Measurements from ENCODE around the gene ZNF415.
A peak's percentile ranks its signal among the peaks of the same experiment; 100 is the strongest.
"Not testable (repeated sequence)": the region's sequence is repeated elsewhere in the genome, so short reads cannot be mapped to it uniquely, and the experiment has no call there.

The ZNF415 gene
- 1.5 to 5.5 reads per million in 2 donors for total RNA-seq

GRCh38 chr19:53132141-53132991 lies at the start of gene ZNF415:
Gene ZNF415, minus strand, starts transcription at chr19:53132910. Its CDS starts 10,234 bp downstream, at chr19:53122676.
- DNase-seq: no peak

GRCh38 chr19:53182202-53182601 lies 49.5 kb upstream of the ZNF415 start:
- no peak for DNase-seq

GRCh38 chr19:53177986-53178385 lies 45.3 kb upstream of the ZNF415 start:
- no peak for DNase-seq

DNA sequence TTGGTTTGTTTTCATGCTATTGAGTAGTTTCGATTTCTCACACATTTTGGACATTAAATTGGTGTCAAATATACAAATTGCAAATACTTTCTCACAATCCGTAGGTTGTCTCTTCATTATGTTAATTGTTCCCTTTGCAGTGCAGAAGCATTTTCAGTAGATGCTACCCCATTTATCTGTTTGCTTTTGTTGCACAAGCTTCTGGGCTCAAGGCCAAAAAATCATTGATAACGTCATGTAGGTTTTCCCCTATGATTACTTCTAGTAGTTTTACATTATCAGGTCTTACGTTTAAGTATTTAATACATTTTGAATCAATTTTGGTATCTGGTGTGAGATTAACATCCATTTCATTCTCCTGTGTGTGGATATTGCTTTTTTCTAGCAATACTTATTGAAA lies 40.2 kb upstream of the ZNF415 start:
- DNase-seq: no peak

GRCh38 chr19:53165691-53166091 lies 33.0 kb upstream of the ZNF415 start:
- DNase-seq: no peak

GRCh38 chr19:53161123-53161522 lies 28.4 kb upstream of the ZNF415 start:
- DNase-seq: no peak

DNA sequence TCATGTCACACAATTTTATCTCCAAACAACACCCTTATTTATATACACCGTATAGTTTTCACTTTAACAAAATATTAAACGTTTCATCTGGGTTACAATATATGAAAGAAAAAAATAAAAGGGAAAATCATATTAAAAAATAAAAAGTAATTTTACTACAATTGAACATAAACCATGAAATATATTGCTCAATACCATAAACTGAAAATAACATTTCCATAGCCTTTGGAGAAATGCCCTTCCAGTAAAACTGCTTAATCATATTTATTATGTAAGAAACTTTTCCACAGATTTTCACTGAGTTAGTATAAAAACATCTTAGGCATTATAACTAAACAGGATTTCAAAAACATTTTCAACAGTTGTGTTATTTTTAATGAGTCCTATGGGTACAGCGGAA lies 27.6 kb upstream of the ZNF415 start:
- DNase-seq: no peak

- DNase-seq: no peak
Observed at GRCh38 chr19:53158119-53158656, 25.5 kb upstream of the ZNF415 start.

DNA sequence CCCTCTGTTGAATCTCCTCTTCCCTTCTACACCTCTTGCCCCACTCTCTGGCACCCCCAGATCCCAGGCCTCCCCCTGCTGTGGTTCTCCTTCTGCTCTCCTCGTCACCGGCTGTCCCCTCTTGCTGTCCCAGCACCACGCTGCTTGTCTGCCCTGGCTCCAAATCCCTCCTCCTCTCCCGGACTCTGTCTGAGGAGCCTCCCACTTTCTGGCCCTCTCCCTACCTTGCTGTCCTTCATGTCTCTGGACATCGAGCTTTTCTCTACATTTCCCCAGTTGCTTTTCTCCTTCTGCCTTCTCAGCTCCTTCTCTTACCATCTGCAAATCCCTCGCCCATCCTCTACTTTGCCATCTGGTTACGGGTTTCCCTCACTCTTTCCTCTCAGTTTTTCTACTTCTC lies 24.9 kb upstream of the ZNF415 start:
- no peak for DNase-seq

- DNase-seq: no peak
Observed at GRCh38 chr19:53156850-53157249, 24.1 kb upstream of the ZNF415 start.

GRCh38 chr19:53147645-53148044 lies 14.9 kb upstream of the ZNF415 start:
- DNase-seq: no peak

GRCh38 chr19:53140351-53140750 lies 7.6 kb upstream of the ZNF415 start:
- DNase-seq: no peak

DNA sequence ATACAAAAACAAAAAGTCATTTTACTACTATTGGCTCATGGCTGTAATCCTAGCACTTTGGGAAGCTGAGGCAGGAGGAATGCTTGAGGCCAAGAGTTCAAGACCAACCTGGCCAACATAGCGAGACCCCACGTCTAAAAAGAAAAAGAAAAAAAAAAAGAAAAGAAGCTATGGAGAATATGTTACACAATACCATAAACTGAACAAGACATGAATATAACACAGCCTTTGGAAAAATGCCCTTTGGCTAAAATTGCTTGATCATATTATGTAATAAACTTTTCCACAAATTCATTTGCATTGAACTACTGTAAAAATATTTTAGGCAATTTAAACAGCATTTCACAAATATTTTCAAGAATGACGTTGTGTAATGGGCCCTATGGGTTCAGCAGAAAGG lies 3.7 kb upstream of the ZNF415 start:
- no peak for DNase-seq

GRCh38 chr19:53131727-53132126 lies 983 bp downstream of the ZNF415 start:
- no peak for DNase-seq

DNA sequence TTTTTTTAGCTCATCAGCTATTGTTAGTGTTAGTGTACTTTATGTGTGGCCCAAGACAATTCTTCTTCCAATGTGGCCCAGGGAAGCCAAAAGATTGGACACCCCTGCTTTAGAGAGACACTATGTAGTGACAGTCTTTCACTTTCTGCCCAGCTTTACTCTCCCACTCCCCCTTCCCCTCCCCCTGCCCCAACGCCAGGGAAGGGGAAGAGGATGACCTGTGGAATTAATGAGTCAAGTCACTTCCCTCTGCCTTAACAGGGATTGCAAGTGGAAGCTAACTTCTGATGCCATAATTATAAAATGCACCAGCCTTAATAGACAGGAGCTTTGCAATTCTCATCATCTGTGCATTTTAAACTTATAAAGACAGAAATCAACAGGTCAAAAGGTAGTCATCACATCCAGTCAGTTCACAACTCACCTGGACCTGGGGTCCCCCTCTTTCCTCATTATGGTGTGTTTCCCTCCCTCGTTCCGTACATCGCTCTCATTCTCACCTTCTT lies 1.6 kb downstream of the ZNF415 start:
- no peak for DNase-seq

GRCh38 chr19:53130506-53130905 lies 2.2 kb downstream of the ZNF415 start:
- DNase-seq: no peak

- not testable (repeated sequence) for DNase-seq
Observed at GRCh38 chr19:53126733-53127526, 5.8 kb downstream of the ZNF415 start.

GRCh38 chr19:53123400-53123799 lies 9.3 kb downstream of the ZNF415 start:
- no peak for DNase-seq

DNA sequence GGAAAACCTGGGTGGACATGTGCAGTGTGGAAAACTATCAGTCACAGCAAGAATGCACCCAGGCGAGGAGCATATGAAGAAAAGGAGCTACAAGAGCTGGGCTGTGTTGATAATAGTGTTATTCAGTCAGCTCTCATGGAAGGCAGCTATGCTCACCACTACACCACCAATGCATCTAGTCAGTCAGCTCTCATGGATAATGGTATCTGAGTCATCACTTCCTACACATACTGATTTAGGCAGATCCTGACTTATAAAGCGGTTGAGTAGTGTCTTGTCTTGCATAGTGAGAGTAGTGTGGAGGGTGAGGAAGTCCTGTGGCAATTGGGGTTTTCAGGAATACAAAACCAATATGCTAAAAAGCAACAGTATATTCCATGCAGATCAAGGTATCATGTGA lies 20.4 kb downstream of the ZNF415 start:
- DNase-seq: no peak

DNA sequence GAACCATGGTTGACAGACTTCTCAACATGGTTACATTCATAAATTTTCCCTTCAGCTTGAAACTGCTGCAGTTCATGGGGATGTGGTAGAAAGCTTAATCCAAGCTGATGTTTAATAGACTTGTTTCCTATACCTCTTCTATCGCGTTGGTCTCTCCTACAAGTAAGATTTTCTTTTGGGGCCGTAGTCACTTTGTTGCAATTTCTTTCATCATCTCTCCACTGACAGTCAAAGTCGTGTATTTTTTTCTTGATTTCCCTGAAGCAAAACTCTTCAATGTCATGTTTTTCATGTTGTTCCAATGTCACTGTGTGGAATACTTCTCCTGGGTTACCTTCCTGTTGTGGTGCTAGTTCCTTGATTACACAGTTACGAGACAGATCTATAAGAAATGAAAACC lies 23.2 kb downstream of the ZNF415 start:
- DNase-seq: no peak

DNA sequence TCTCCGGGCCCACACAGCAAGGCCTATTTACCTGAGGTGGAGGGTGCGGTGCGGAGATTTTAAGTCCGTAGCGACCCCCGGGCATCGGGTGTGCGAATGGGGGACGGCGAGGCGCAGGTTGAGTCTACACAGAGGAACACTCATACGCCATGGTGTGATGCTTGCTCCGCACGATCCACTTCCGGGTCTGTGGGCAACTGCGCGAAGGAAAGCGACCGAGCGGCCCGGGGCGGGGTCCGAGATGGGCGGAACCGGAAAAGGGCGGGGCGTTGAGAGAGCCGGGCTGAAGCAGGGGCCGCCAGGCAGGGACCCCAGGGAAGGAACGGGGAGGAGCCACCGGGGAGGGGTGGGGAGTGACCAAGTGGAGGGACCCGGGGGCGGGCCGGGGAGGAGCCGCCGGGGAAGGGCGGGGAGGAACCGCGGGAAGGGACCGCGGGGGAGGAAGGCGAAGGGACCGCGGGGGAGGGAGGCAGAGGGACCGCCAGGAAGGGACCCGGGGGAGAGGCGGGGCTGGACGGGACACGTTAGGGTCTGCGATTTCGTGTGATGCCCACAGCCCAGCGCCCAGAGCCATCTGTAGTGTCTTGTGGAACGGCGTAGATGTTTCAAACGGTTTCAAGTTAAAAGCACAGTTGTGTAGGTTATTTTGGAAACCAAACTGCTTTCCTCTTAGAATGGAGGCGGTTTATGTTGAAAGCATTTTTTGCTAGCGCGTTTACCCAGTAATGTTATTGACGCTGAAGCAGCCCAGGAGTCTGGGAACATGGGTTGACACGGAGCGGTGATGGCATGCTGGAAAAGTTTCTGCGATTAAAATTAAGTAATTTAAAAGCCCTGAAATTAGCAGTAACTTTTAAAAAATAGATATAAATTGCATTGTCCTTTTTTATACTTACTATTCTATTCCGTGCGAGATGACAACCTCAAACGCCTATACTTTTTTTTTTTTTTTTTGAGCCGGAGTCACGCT lies 29.2 kb downstream of the ZNF415 start, which contains the start of gene ZNF160:
ZNF160 (minus strand) TSS at position 189 of the 970 bp plus-strand sequence. CDS start 17,146 bp downstream, outside the sequence.
- DNase-seq: peak; percentile 94

GRCh38 chr19:53102756-53103233 lies 29.9 kb downstream of the ZNF415 start:
- DNase-seq: no peak
